Liver (tissue), 9 donors: ENCODE data around the gene SDF4. TPM values are rescaled to one million over a fixed set of nuclear protein-coding genes. Genes with fewer than 3 reads are reported as not detected.

Source experiments
- DNase-seq: peaks from one replicate; pipeline ENCODE4 v3.0.0-alpha.2; 2017; ENCODE audit warnings: low spot score
- H3K27ac ChIP-seq, 2 donors: one replicate each; pipeline ENCODE4 v1.7.0; 2013; ENCODE audit warnings: inconsistent platforms in 2 of 2, low read length in 2 of 2, control low read depth in 1 of 2, low read depth in 1 of 2, mild to moderate bottlenecking in 1 of 2
- H3K27me3 ChIP-seq, 4 donors: one replicate each; pipeline versions ENCODE4 v1.6.1 to v1.7.0; 2013; ENCODE audit warnings: low read length in 3 of 4, inconsistent platforms in 1 of 4, mild to moderate bottlenecking in 1 of 4, moderate library complexity in 1 of 4; ENCODE audit not compliant: control insufficient read depth in 4 of 4, insufficient read depth in 4 of 4
- H3K36me3 ChIP-seq, 4 donors: one replicate each; pipeline versions ENCODE4 v1.6.1 to v1.7.0; 2013; ENCODE audit warnings: low read length in 3 of 4, mild to moderate bottlenecking in 3 of 4, low read depth in 1 of 4, moderate library complexity in 1 of 4; ENCODE audit not compliant: control insufficient read depth in 4 of 4, insufficient read depth in 3 of 4
- H3K4me1 ChIP-seq, 4 donors: one replicate each; pipeline versions ENCODE4 v1.6.1 to v1.7.0; 2013; ENCODE audit warnings: low read length in 3 of 4, mild to moderate bottlenecking in 3 of 4, moderate library complexity in 1 of 4; ENCODE audit not compliant: control insufficient read depth in 4 of 4, insufficient read depth in 4 of 4
- H3K4me3 ChIP-seq, 3 donors: one replicate each; pipeline versions ENCODE4 v1.6.1 to v1.7.0; 2013; ENCODE audit warnings: low read length in 3 of 3, control low read depth in 1 of 3, low read depth in 1 of 3, mild to moderate bottlenecking in 1 of 3
- H3K9ac ChIP-seq, 2 donors: one replicate each; pipeline ENCODE4 v1.7.0; 2013; ENCODE audit warnings: low read length in 2 of 2, mild to moderate bottlenecking in 2 of 2, moderate library complexity in 2 of 2, control low read depth in 1 of 2, low read depth in 1 of 2
- H3K9me3 ChIP-seq, 4 donors: one replicate each; pipeline versions ENCODE4 v1.6.1 to v1.7.0; 2013; ENCODE audit warnings: low read length in 3 of 4; ENCODE audit not compliant: control insufficient read depth in 4 of 4
- EGR1 ChIP-seq, 2 donors: IDR thresholded peaks; 2 replicates each; pipeline ENCODE4 v1.6.1; 2016 to 2018; ENCODE audit warnings: antibody characterized with exemption in 2 of 2, low read depth in 2 of 2
- FOXA1 ChIP-seq: IDR thresholded peaks from 2 replicates; pipeline ENCODE4 v1.6.1; 2016; ENCODE audit warnings: antibody characterized with exemption
- GABPA ChIP-seq, 2 donors: IDR thresholded peaks in 1 of 2; conservative IDR thresholded peaks in 1 of 2; 2 replicates each; pipeline ENCODE4 v1.6.1; 2016; ENCODE audit warnings: antibody characterized with exemption in 2 of 2, mild to moderate bottlenecking in 1 of 2, moderate library complexity in 1 of 2
- HNF4A ChIP-seq, 2 donors: conservative IDR thresholded peaks; 2 replicates each; pipeline ENCODE4 v1.6.1; 2016; ENCODE audit warnings: antibody characterized with exemption in 2 of 2, mild to moderate bottlenecking in 2 of 2
- HNF4G ChIP-seq: IDR thresholded peaks from 2 replicates; pipeline ENCODE4 v1.6.1; 2016; ENCODE audit warnings: antibody characterized with exemption
- JUND ChIP-seq, 2 donors: IDR thresholded peaks; 2 replicates each; pipeline ENCODE4 v1.6.1; 2016; ENCODE audit warnings: antibody characterized with exemption in 2 of 2
- NR2F2 ChIP-seq: IDR thresholded peaks from 2 replicates; pipeline ENCODE4 v1.6.1; 2016; ENCODE audit warnings: antibody characterized with exemption
- RAD21 ChIP-seq, 2 donors: IDR thresholded peaks; 2 replicates each; pipeline ENCODE4 v1.6.1; 2016; ENCODE audit warnings: antibody characterized with exemption in 2 of 2, mild to moderate bottlenecking in 2 of 2
- RXRA ChIP-seq, 2 donors: IDR thresholded peaks; 2 replicates each; pipeline ENCODE4 v1.6.1; 2017 to 2018; ENCODE audit warnings: antibody characterized with exemption in 2 of 2, mild to moderate bottlenecking in 1 of 2
- SP1 ChIP-seq: IDR thresholded peaks from 2 replicates; pipeline ENCODE4 v1.6.1; 2018; ENCODE audit warnings: antibody characterized with exemption, mild to moderate bottlenecking
- YY1 ChIP-seq: IDR thresholded peaks from 2 replicates; pipeline ENCODE4 v1.6.1; 2016; ENCODE audit warnings: antibody characterized with exemption, mild to moderate bottlenecking
- WGBS: extraction: QIAGEN DNeasy Blood & Tissue Kit; methylation state at CpG from one replicate; pipeline ENCODE4 v1.1.7; 2013; 5-methylcytosine and 5-hydroxymethylcytosine counted together
- polyA plus RNA-seq, 2 donors: library from polyadenylated mRNA; stranded (reverse) in 1 of 2; unstranded in 1 of 2; fragments of 200-250 nt in 1 of 2; fragments of >200 nt in 1 of 2; fragmentation: Nextera tagmentation in 1 of 2; extraction: Ambion mirVana in 1 of 2; gene quantifications; one replicate each; pipeline versions ENCODE4 v1.2.1 to v1.2.3, GENCODE V29; 2013 to 2015
- total RNA-seq, 2 donors: library from RNA; depleted of rRNA; stranded (reverse); fragments of >200 nt; gene quantifications; one replicate each; pipeline ENCODE4 v1.2.3, GENCODE V29; 2014
- TF ChIP-seq, protein P1 (sequence below): IDR thresholded peaks from 2 replicates; pipeline ENCODE4 v1.6.1; 2016; ENCODE audit warnings: antibody characterized with exemption
- TF ChIP-seq, protein P2 (sequence below): IDR thresholded peaks from 2 replicates; pipeline ENCODE4 v1.6.1; 2016; ENCODE audit warnings: antibody characterized with exemption, mild to moderate bottlenecking
- TF ChIP-seq, protein P3 (sequence below): IDR thresholded peaks from 2 replicates; pipeline ENCODE4 v1.6.1; 2016; ENCODE audit warnings: antibody characterized with exemption
- TF ChIP-seq, protein P4 (sequence below): IDR thresholded peaks from 2 replicates; pipeline ENCODE4 v1.6.1; 2016; ENCODE audit warnings: antibody characterized with exemption
- TF ChIP-seq, protein P5 (sequence below): fragments of 150-350 bp; IDR thresholded peaks from 2 replicates; pipeline ENCODE4 v1.5.1; 2017; ENCODE audit warnings: improper control_type of control experiment, low read depth, low read length; ENCODE audit not compliant: missing input control
- donor health status: healthy.
- donor health status: healthy.
- donor health status: healthy.
- donor health status: healthy.
- donor health status: healthy.

Gene SDF4
- total and polyA plus RNA-seq, 4 donors, result 48.7 to 180 (median 75.9) TPM

DNA sequence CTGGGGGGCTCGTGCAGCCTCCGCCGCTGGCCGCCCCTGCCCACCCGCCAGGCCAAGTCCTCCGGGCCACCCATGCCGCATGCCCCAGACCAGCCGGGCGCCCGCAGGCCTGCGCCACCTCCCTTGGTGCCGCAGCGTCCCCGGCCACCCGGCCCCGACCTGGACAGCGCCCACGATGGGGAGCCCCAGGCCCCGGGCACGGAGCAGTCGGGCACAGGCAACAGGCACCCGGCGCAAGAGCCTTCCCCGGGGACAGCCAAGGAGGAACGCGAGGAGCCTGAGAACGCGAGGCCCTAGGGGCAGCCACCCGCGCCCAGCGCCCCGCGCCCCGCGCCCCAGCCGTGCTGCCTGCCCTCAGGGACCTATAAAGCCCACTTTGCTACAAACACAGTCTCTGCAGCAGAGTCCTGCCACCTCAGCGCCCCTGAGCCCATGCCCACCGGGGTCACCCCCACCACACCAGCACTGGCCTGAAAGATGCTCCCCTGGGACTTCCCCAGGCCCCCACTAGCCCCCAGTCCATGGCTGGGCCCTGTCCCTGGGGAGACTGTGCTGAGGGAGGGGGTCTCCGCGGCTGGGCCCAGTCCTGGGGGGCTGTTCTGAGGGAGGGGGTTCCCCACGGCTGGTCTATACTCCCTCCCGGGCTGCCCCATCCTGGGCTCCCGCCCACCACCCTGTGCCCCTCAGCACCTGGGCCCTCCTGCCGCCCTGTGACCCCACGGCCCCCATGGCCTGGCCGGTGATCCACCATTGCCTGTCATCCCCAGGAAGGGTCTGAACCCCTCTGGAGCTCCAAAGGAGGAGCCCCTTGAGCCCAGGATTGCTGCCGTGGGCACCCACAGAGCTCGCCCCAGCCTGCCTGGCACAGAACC is 34.0 kb downstream of the SDF4 start:
- no peak for TF ChIP-seq HNF4A (conservative IDR thresholded peaks at IDR 0.05)
- TF ChIP-seq HNF4G, result no peak
- TF ChIP-seq, protein P1, sequence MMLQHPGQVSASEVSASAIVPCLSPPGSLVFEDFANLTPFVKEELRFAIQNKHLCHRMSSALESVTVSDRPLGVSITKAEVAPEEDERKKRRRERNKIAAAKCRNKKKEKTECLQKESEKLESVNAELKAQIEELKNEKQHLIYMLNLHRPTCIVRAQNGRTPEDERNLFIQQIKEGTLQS, result no peak
- no peak for TF ChIP-seq EGR1 (IDR thresholded peaks at IDR 0.05; ENCODE audit: low read depth in 2 of 2)
- TF ChIP-seq, protein P2, sequence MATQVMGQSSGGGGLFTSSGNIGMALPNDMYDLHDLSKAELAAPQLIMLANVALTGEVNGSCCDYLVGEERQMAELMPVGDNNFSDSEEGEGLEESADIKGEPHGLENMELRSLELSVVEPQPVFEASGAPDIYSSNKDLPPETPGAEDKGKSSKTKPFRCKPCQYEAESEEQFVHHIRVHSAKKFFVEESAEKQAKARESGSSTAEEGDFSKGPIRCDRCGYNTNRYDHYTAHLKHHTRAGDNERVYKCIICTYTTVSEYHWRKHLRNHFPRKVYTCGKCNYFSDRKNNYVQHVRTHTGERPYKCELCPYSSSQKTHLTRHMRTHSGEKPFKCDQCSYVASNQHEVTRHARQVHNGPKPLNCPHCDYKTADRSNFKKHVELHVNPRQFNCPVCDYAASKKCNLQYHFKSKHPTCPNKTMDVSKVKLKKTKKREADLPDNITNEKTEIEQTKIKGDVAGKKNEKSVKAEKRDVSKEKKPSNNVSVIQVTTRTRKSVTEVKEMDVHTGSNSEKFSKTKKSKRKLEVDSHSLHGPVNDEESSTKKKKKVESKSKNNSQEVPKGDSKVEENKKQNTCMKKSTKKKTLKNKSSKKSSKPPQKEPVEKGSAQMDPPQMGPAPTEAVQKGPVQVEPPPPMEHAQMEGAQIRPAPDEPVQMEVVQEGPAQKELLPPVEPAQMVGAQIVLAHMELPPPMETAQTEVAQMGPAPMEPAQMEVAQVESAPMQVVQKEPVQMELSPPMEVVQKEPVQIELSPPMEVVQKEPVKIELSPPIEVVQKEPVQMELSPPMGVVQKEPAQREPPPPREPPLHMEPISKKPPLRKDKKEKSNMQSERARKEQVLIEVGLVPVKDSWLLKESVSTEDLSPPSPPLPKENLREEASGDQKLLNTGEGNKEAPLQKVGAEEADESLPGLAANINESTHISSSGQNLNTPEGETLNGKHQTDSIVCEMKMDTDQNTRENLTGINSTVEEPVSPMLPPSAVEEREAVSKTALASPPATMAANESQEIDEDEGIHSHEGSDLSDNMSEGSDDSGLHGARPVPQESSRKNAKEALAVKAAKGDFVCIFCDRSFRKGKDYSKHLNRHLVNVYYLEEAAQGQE, result no peak
- TF ChIP-seq, protein P3, sequence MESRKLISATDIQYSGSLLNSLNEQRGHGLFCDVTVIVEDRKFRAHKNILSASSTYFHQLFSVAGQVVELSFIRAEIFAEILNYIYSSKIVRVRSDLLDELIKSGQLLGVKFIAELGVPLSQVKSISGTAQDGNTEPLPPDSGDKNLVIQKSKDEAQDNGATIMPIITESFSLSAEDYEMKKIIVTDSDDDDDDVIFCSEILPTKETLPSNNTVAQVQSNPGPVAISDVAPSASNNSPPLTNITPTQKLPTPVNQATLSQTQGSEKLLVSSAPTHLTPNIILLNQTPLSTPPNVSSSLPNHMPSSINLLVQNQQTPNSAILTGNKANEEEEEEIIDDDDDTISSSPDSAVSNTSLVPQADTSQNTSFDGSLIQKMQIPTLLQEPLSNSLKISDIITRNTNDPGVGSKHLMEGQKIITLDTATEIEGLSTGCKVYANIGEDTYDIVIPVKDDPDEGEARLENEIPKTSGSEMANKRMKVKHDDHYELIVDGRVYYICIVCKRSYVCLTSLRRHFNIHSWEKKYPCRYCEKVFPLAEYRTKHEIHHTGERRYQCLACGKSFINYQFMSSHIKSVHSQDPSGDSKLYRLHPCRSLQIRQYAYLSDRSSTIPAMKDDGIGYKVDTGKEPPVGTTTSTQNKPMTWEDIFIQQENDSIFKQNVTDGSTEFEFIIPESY, result no peak
- TF ChIP-seq RXRA (IDR thresholded peaks at IDR 0.05), result no peak
- no peak for TF ChIP-seq JUND (IDR thresholded peaks at IDR 0.05)
- TF ChIP-seq GABPA (IDR thresholded peaks at IDR 0.05 in 1 of 2, conservative IDR thresholded peaks at IDR 0.05 in 1 of 2), result no peak
- TF ChIP-seq FOXA1, result no peak
- TF ChIP-seq SP1, result no peak
- TF ChIP-seq, protein P4, sequence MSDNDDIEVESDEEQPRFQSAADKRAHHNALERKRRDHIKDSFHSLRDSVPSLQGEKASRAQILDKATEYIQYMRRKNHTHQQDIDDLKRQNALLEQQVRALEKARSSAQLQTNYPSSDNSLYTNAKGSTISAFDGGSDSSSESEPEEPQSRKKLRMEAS, result no peak
- no peak for TF ChIP-seq RAD21 (IDR thresholded peaks at IDR 0.05)
- TF ChIP-seq, protein P5, sequence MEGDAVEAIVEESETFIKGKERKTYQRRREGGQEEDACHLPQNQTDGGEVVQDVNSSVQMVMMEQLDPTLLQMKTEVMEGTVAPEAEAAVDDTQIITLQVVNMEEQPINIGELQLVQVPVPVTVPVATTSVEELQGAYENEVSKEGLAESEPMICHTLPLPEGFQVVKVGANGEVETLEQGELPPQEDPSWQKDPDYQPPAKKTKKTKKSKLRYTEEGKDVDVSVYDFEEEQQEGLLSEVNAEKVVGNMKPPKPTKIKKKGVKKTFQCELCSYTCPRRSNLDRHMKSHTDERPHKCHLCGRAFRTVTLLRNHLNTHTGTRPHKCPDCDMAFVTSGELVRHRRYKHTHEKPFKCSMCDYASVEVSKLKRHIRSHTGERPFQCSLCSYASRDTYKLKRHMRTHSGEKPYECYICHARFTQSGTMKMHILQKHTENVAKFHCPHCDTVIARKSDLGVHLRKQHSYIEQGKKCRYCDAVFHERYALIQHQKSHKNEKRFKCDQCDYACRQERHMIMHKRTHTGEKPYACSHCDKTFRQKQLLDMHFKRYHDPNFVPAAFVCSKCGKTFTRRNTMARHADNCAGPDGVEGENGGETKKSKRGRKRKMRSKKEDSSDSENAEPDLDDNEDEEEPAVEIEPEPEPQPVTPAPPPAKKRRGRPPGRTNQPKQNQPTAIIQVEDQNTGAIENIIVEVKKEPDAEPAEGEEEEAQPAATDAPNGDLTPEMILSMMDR, result no peak
- TF ChIP-seq YY1, result no peak
- no peak for TF ChIP-seq NR2F2
- Histone ChIP-seq H3K4me1 (peaks cover 0 to 9% (median 0%) of the 10 kb centered on the region in 4 donors), H3K9me3 (no peaks in the 10 kb centered on the region), H3K4me3 (no peak overlapping the region), H3K36me3 (no peaks in the 10 kb centered on the region), H3K27me3 (no peaks in the 10 kb centered on the region), H3K9ac (no peak overlapping the region), H3K27ac (no peak overlapping the region)
- WGBS, result 95% methylated on average over 48 of the region's 48 CpGs
- DNase-seq, result no peak
